ENCODE measurements around the gene RBM33.
"Not testable (repeated sequence)": the region's sequence is repeated elsewhere in the genome, so short reads cannot be mapped to it uniquely, and the experiment has no call there.

DNA sequence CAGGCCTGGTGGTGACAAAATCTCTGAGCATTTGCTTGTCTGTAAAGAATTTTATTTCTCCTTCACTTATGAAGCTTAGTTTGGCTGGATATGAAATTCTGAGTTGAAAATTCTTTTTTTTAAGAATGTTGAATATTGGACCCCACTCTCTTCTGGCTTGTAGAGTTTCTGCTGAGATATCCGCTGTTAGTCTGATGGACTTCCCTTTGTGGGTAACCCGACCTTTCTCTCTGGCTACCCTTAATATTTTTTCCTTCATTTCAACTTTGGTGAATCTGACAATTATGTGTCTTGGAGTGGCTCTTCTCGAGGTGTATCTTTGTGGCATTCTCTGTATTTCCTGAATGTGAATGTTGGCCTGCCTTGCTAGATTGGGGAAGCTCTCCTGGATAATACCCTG, 46.2 kb downstream of the RBM33 start:
- TF ChIP-seq, protein P1, sequence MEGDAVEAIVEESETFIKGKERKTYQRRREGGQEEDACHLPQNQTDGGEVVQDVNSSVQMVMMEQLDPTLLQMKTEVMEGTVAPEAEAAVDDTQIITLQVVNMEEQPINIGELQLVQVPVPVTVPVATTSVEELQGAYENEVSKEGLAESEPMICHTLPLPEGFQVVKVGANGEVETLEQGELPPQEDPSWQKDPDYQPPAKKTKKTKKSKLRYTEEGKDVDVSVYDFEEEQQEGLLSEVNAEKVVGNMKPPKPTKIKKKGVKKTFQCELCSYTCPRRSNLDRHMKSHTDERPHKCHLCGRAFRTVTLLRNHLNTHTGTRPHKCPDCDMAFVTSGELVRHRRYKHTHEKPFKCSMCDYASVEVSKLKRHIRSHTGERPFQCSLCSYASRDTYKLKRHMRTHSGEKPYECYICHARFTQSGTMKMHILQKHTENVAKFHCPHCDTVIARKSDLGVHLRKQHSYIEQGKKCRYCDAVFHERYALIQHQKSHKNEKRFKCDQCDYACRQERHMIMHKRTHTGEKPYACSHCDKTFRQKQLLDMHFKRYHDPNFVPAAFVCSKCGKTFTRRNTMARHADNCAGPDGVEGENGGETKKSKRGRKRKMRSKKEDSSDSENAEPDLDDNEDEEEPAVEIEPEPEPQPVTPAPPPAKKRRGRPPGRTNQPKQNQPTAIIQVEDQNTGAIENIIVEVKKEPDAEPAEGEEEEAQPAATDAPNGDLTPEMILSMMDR (IDR thresholded peaks at IDR 0.05; ENCODE audit: insufficient read depth, low read depth, low read length) = not testable (repeated sequence)
- TF ChIP-seq EZH2 (IDR thresholded peaks at IDR 0.05; ENCODE audit: insufficient read depth, low read length) = not testable (repeated sequence)
